Omental fat pad (tissue), 4 donors: ENCODE results near the gene TRIO. TPM values are rescaled to one million over a fixed set of nuclear protein-coding genes. Genes with fewer than 3 reads are reported as not detected.

Experiments used
- ATAC-seq: fragments of 150-250 bp; one replicate; pipeline ENCODE4 v1.9.1; 2016; ENCODE audit warnings: mild to moderate bottlenecking, moderate library complexity; ENCODE audit not compliant: low FRiP score
- DNase-seq: peaks from one replicate; pipeline ENCODE4 v3.0.0-alpha.2; 2019; ENCODE audit warnings: low spot score
- CTCF ChIP-seq, 3 donors: fragments of 450-650 bp; IDR thresholded peaks; one replicate each; pipeline ENCODE4 v1.5.1; 2016 to 2017; ENCODE audit warnings: antibody characterized with exemption in 3 of 3, mild to moderate bottlenecking in 3 of 3, moderate library complexity in 2 of 3
- total RNA-seq, 4 donors: library from RNA; depleted of rRNA; stranded (reverse); fragments of >200 nt; gene quantifications; one replicate each; pipeline ENCODE4 v1.1.0, GENCODE V29; 2016

The TRIO gene
- total RNA-seq, 4 donors from 2014 or later: 125 to 370 (median 193) TPM

- no peak for DNase-seq
- ATAC-seq: no peak
- no peak for TF ChIP-seq CTCF (IDR thresholded peaks at IDR 0.05)
These were observed 261.6 kb downstream of the TRIO start for GRCh38 chr5:14404780-14405179.

GRCh38 chr5:14405267-14405666 lies 262.1 kb downstream of the TRIO start:
- no peak for TF ChIP-seq CTCF (IDR thresholded peaks at IDR 0.05)
- no peak for DNase-seq
- no peak for ATAC-seq

GRCh38 chr5:14405706-14406553 lies 262.8 kb downstream of the TRIO start:
- TF ChIP-seq CTCF (IDR thresholded peaks at IDR 0.05): no peak
- DNase-seq (no peak), ATAC-seq (no peak)

GRCh38 chr5:14406554-14406849 lies 263.4 kb downstream of the TRIO start:
- no peak for ATAC-seq
- no peak for DNase-seq
- TF ChIP-seq CTCF (IDR thresholded peaks at IDR 0.05): no peak

- TF ChIP-seq CTCF (IDR thresholded peaks at IDR 0.05): no peak
- no peak for DNase-seq
- no peak for ATAC-seq
These were observed 263.9 kb downstream of the TRIO start for GRCh38 chr5:14407051-14407450.

GRCh38 chr5:14407746-14408175 lies 264.6 kb downstream of the TRIO start:
- no peak for DNase-seq
- TF ChIP-seq CTCF (IDR thresholded peaks at IDR 0.05): no peak
- no peak for ATAC-seq

GRCh38 chr5:14408969-14409586 lies 265.9 kb downstream of the TRIO start:
- ATAC-seq (no peak), DNase-seq (no peak)
- TF ChIP-seq CTCF (IDR thresholded peaks at IDR 0.05): no peak
